Kasumi-1 (cell line): ENCODE data around the gene THAP11.

ENCODE experiments used
- DNase-seq, 2 experiments: peaks; one replicate each; lab custom pipeline; 2025; lab: John Stamatoyannopoulos, UW

Gene THAP11

DNA sequence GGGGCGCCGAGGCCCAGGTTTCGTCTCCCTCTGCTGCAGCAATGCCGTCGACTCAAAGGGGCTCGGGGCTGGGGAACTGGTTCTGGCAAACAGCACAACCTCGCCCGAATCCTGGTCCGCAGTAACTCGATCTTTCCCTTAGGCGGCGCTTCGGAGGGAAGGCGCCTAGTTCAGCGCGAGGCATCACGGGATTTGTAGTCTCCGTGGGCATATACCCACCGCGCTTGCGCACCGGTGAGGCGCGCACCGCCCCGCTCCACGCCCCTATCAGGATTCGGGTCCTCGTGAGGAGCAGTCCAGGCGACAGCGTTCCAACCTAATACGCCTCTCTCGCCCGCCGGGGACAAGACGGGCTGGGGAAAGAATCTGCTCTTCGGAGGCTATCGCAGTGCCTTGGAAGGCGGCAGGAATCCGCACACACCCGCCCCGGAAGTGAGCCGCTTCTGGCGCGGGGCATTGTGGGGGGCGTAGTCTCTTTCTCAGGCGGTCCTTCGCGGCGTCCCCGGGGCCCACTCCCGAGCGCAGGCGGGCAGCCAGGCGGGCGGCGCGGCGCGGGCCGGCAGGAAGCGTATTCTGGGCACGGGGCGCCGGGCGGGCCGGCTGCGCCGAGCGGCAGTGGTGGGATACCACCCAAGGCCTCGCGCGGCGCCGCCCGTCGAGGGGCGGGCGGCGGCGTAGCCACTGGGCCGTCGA lies at the start of gene THAP11:
Gene THAP11 (plus strand): TSS at position 505 of the 693 bp plus-strand sequence. CDS start 235 bp downstream, outside the sequence.
- peak; percentile 98 for DNase-seq

DNA sequence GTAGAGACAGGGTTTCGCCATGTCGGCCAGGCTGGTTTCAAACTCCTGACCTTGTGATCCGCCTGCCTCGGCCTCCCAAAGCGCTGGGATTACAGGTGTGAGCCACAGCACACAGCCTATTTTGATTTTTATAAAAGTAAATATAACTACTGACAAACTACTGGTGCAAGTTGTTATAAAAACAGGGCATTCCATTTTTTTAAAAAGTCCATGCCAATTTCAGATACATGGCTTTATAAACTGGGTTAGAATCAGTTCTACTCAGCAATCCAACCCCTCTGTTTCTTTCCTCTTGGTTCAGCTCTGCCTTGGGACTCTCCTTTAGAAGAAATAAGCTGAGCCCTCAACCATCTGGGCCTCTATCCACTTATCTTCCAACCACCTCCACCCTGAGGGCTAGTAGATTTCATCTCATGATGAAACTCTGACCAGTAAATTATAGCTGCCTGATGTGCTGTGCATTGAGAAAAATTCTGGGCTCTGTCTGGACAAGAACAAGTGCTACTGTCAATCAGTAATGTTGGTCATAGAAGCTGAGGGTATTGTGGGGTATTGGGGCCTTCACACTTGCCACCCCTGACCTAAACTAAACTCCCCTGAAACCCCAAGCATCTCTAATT lies 45.9 kb upstream of the THAP11 start:
- DNase-seq = no peak

GRCh38 chr16:67800338-67800926 lies 41.7 kb upstream of the THAP11 start:
- no peak for DNase-seq

- DNase-seq = no peak
Measured at GRCh38 chr16:67801241-67801640, 40.9 kb upstream of the THAP11 start.

DNA sequence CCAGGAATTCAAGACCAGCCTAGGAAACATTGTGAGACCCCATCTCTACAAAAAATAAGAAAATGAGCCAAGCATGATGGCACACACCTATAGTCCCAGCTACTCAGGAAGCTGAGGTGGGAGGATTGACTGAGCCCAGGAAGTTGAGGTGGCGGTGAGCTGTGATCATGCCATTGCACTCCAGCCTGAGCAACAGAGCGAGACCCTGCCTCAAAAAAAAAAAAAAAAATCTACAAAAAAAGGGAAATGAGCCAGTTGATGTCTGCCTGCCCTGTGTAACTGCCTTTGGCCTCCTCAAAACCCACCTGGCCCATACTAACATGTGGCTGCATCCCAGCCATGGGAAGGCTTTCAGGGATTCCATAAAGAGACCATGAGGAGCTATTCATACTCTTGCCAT lies 40.2 kb upstream of the THAP11 start:
- no peak for DNase-seq

DNA sequence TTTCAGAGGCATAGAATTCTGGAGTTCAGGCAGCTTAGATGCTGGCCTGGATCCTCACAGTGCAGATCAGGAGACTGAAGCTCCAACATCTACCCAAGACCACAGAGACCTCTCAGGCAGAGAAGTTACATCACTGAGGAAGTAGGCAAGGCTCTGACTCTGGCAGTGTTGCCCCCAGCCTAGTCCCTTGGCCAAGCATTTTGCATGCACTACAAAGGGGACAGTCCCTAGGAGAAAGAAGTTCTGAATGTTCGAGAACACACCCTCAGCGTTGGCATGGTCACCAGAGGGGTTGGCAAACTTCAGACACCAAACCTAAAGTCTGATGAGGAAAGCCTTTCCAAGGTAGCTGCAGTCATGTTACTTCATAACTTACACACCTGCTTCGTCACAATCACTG lies 38.2 kb upstream of the THAP11 start:
- peak; percentile 38 to 43 for DNase-seq

DNA sequence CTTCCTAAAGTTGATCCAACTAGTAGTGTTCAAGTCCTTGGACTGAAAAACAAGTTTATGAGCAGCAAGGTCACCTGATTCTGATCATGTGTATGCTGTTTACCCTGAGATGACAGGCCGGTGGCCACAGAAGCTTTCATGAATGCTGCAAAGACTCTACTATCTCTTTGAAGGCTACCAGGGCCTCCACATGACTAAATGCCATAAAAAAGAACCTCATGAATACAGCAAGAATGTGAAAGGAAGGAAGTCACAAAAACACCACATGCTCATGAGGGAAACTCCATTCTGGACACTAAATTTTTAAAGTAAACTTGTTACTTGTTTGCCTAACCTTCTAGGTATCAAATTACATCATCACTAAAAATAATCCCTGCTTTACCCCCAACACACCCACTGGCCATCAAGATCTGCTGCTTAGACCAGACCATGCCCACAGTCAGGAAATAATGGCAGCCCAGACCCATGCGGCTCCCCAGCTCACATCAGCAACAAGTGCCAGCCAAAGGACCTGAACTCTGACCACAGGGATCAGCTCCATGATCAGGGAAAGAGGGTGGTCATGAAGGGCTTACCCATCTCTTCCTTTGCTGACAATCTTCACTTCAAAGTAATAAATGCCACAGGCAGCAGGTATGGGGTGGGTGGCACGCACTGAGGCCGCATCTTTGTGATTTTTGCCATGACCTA lies 37.1 kb upstream of the THAP11 start:
- DNase-seq = no peak

DNA sequence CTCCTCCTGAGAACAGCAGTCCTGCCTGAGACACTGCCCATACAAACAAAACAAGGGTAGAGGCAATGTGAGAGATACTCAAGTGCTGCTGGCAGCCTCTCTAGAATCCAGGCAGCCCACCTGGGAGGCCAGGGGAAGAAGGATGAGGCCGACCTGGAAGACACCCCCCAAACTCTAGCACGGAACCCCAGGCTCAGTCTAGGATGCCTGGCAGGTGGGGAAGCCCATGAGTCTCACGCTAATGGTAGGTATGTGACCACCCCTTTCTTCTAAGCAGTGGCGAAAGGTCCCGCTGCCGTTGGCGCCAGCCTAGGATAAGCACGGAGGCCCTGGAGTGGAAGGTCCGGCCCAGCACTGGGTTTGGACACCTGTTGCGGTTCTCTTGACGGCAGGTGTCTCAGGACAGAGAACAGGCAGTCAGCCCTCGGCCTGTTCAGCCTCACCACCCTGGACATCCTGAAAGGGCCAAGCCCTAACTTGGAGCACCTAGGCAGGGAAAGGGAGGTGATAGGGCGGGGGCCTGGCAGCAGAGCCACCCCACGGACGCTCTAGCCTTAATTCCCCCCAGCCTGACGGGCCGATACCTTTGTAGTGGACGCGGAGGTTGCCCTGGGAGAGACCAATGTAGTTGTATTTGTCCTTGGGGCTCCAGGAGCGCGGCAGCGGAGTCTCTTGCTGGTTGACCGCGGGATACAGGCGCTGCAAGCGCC lies 36.2 kb upstream of the THAP11 start:
- DNase-seq = no peak

GRCh38 chr16:67806428-67807147 lies 35.5 kb upstream of the THAP11 start, which contains the start of the genes RANBP10 and TSNAXIP1:
Gene RANBP10, minus strand, starts transcription at chr16:67806560. Its CDS starts 24 bp downstream, at chr16:67806536.
Gene TSNAXIP1, plus strand, starts transcription at chr16:67806889. Its CDS starts 261 bp downstream, at chr16:67807150.
- peak; percentile 99 to 100 for DNase-seq

GRCh38 chr16:67807148-67807682 lies 34.9 kb upstream of the THAP11 start:
- no peak for DNase-seq

- DNase-seq = no peak
Measured at GRCh38 chr16:67811899-67812298, 30.2 kb upstream of the THAP11 start.

GRCh38 chr16:67814567-67814966 lies 27.6 kb upstream of the THAP11 start:
- no peak for DNase-seq

- DNase-seq = no peak
Measured at GRCh38 chr16:67820608-67821259, 21.4 kb upstream of the THAP11 start.

GRCh38 chr16:67822511-67822910 lies 19.6 kb upstream of the THAP11 start:
- no peak for DNase-seq

- no peak for DNase-seq
Measured at GRCh38 chr16:67825119-67825518, 17.0 kb upstream of the THAP11 start.

- DNase-seq = no peak
Measured at GRCh38 chr16:67825906-67826305, 16.2 kb upstream of the THAP11 start.

DNA sequence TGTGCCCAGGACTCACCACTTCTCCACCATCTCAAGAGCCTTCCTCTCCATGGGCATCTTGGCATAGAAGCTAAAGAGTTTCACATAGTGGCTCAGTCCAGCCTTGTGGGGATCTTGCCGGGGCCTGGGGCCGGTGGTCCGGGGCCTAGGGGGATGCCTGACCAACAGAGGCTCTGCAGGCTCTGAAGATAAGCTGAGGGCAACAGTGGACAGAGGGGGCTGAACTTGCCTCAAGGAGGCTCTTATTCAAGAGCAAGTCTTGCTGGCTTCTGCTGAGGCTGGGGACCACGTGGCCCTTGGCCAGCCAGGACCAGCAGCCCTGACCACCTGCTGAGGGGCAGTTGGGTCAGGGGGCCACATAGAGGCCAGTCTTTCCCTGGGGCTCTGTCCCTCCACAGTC lies 13.5 kb upstream of the THAP11 start:
- no peak for DNase-seq

GRCh38 chr16:67833030-67833414 lies 9.1 kb upstream of the THAP11 start:
- peak in 1 of 2 experiments; percentile 20 for DNase-seq

- peak; percentile 86 to 94 for DNase-seq
Measured at GRCh38 chr16:67833415-67834241, 8.5 kb upstream of the THAP11 start.

GRCh38 chr16:67834242-67834614 lies 7.9 kb upstream of the THAP11 start:
- no peak for DNase-seq
